Inferior parietal cortex (tissue), 1 donor: ENCODE data around the gene NDUFAF7.
"Not testable (repeated sequence)": the region's sequence is repeated elsewhere in the genome, so short reads cannot be mapped to it uniquely, and the experiment has no call there.

Experiments
- DNase-seq: peaks from one replicate; pipeline ENCODE4 v3.0.0-alpha.2; 2016; ENCODE audit errors: extremely low spot score

NDUFAF7 gene

DNA sequence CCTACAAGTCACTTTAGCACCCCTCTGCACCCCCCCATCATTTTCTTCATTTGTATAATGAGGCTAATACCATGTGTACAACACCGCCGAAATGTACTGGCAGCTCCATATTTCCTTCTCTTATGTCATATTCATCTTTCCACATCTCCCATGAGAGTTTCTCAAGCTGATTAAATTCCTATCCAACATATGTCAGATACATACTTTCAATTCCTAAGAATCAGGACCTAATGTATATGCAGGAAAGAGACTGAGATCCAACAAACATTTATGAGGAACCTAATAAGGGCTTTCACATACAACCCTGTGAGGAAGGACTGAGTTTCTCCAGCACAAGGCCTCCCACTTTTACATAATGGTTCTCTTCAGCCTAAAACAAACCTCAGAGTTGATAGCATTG is 51.3 kb downstream of the NDUFAF7 start:
- no peak for DNase-seq

GRCh38 chr2:37283207-37283606 is 51.7 kb downstream of the NDUFAF7 start:
- no peak for DNase-seq

DNA sequence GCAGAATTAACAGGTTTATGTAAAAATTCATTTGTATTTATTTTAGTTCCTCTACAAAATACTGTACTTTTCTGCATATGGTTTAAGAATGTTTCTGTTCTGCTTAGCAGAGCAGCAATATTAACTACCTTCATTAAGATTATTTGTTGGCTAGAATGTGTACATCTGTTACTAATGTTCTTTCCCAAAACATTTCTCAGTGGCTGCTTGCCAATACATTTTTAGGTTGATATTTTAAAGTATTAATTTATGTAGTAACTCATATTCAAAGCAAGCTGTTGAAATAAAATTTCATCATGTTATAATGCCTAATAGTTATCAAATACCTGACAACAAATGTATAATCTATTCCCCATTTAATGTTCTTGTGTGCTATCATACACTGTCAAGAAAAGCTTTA is 52.9 kb downstream of the NDUFAF7 start:
- DNase-seq: no peak

GRCh38 chr2:37287966-37288365 is 56.5 kb downstream of the NDUFAF7 start:
- DNase-seq: no peak

DNA sequence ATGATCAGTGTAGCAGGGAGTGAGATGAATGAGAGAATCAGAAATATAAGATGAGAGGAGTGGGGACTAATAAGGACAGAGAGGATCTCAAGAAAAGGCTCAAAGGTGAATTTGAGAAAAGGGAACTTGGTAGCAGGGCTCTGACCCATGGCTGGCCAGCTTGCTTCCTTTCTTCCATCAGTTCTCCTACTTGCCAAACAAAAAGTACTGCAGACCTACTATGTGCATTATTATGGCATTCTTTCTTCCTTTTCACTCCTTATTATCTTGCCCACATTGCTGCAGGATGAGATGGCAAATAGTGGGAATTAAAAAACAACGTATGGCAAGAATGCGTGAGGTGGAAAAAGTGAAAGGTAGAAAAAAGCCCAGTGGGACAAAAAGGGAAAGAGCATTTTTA is 60.2 kb downstream of the NDUFAF7 start:
- no peak for DNase-seq

GRCh38 chr2:37294858-37295257 is 63.4 kb downstream of the NDUFAF7 start:
- DNase-seq: not testable (repeated sequence)

- DNase-seq: no peak
Measured at GRCh38 chr2:37295469-37296073, 64.1 kb downstream of the NDUFAF7 start.

GRCh38 chr2:37297632-37298031 is 66.2 kb downstream of the NDUFAF7 start:
- no peak for DNase-seq
